NB4 (cell line): Measurements from ENCODE around the gene MAPKAPK3.

Experiments used
- CTCF ChIP-seq: IDR thresholded peaks from one replicate; pipeline ENCODE4 v1.5.1; 2012; ENCODE audit warnings: low read depth, low read length
- MAX ChIP-seq: IDR thresholded peaks from 2 replicates; pipeline ENCODE4 v1.6.1; 2011; ENCODE audit warnings: low read depth, low read length
- POLR2A ChIP-seq: IDR thresholded peaks from 2 replicates; pipeline ENCODE4 v1.6.1; 2011; ENCODE audit warnings: mild to moderate bottlenecking; ENCODE audit not compliant: insufficient read length; ENCODE audit errors: extremely low read depth

- TF ChIP-seq CTCF (no peak), POLR2A (no peak), MAX (no peak)
Observed at GRCh38 chr3:50587373-50587772, 29.6 kb upstream of the MAPKAPK3 start.
